HFF-Myc (cell line): ENCODE data around the gene PITPNM1.

ENCODE experiments used
- DNase-seq: peaks from one replicate; pipeline ENCODE4 v3.0.0-alpha.2; 2011; ENCODE audit warnings: low read depth; ENCODE audit errors: extremely low read depth
- H3K4me3 ChIP-seq: replicated peaks from 2 replicates; pipeline ENCODE4 v1.5.1; 2011; ENCODE audit warnings: low read depth, mild to moderate bottlenecking, control low read depth, low read length
- CTCF ChIP-seq: IDR thresholded peaks from 2 replicates; pipeline ENCODE4 v1.5.1; 2012; ENCODE audit warnings: mild to moderate bottlenecking, low read depth, low read length, control low read depth; ENCODE audit errors: missing control alignments

The PITPNM1 gene

GRCh38 chr11:67534070-67534679, 29.0 kb upstream of the PITPNM1 start:
- DNase-seq, result no peak
- no peak overlapping the region for H3K4me3 ChIP-seq
- no peak for TF ChIP-seq CTCF

- no peak for TF ChIP-seq CTCF
- no peak overlapping the region for H3K4me3 ChIP-seq
- DNase-seq, result no peak
Measured at GRCh38 chr11:67532889-67533288, 27.7 kb upstream of the PITPNM1 start.

- no peak overlapping the region for H3K4me3 ChIP-seq
- no peak for TF ChIP-seq CTCF
- DNase-seq, result no peak
Measured at GRCh38 chr11:67530282-67530592, 25.1 kb upstream of the PITPNM1 start.

GRCh38 chr11:67528376-67528775, 23.2 kb upstream of the PITPNM1 start:
- H3K4me3 ChIP-seq, result no peak overlapping the region
- no peak for TF ChIP-seq CTCF
- DNase-seq, result no peak

- H3K4me3 ChIP-seq, result no peak overlapping the region
- no peak for DNase-seq
- TF ChIP-seq CTCF, result no peak
Measured at GRCh38 chr11:67525275-67525976, 20.3 kb upstream of the PITPNM1 start.

- no peak overlapping the region for H3K4me3 ChIP-seq
- no peak for DNase-seq
- no peak for TF ChIP-seq CTCF
Measured at GRCh38 chr11:67524480-67524808, 19.3 kb upstream of the PITPNM1 start.
